ENCODE measurements around the gene DSCAML1. TPM values are rescaled to one million over a fixed set of nuclear protein-coding genes. Genes with fewer than 3 reads are reported as not detected.

The DSCAML1 gene
- total RNA-seq, 1 experiment from 2014 or later = 0.90 TPM

DNA sequence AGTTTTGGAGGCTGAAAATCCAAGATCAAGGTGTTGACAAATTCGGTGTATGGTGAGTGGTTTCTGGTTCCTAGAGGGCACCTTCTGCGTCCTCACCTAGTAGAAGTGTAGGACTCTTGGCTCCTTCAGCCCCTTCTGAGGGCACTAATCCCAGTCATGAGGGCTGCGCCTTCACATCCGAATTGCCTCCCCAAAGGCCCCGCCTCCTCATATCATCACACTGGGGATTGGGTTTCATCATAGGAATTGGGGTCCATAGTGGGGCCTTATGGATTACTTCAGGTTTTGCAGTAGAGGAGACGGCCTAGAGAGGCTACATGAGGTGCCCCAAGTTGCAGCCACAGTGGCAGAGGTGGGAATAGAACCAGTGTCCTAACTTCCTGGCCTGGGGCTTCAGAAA, 382.3 kb downstream of the DSCAML1 start (continued):
- TF ChIP-seq, protein P1, sequence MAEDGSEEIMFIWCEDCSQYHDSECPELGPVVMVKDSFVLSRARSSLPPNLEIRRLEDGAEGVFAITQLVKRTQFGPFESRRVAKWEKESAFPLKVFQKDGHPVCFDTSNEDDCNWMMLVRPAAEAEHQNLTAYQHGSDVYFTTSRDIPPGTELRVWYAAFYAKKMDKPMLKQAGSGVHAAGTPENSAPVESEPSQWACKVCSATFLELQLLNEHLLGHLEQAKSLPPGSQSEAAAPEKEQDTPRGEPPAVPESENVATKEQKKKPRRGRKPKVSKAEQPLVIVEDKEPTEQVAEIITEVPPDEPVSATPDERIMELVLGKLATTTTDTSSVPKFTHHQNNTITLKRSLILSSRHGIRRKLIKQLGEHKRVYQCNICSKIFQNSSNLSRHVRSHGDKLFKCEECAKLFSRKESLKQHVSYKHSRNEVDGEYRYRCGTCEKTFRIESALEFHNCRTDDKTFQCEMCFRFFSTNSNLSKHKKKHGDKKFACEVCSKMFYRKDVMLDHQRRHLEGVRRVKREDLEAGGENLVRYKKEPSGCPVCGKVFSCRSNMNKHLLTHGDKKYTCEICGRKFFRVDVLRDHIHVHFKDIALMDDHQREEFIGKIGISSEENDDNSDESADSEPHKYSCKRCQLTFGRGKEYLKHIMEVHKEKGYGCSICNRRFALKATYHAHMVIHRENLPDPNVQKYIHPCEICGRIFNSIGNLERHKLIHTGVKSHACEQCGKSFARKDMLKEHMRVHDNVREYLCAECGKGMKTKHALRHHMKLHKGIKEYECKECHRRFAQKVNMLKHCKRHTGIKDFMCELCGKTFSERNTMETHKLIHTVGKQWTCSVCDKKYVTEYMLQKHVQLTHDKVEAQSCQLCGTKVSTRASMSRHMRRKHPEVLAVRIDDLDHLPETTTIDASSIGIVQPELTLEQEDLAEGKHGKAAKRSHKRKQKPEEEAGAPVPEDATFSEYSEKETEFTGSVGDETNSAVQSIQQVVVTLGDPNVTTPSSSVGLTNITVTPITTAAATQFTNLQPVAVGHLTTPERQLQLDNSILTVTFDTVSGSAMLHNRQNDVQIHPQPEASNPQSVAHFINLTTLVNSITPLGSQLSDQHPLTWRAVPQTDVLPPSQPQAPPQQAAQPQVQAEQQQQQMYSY (CRISPR knock-in tag; IDR thresholded peaks at IDR 0.05) = no peak
- TF ChIP-seq FOXK1 (CRISPR knock-in tag; IDR thresholded peaks at IDR 0.05) = no peak

DNA sequence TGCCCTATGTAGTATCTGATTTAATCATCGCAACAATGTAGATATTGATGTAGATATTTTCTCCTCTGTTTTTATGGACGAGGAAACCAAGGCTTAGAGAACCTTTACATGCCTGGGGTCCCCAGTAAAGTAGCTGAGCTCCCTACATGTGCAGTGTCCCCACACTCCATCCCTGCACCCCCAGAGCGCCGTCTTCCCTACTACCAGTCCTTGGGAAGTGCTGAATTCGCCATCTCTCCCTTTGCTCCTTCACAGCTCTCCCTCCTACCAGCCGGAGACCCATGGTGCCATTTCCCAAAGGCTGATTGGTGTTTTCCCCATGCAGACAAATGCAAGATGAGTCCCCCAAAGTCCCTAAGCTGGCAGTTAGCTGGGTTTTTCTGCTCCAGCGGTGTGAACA, 383.4 kb downstream of the DSCAML1 start:
- H3K4me3 Mint-ChIP-seq = no peak overlapping the region
- ATAC-seq (no peak), DNase-seq (ENCODE audit: low spot score) (no peak)
- H3K36me3 Mint-ChIP-seq = peaks cover 7% of the 10 kb centered on the region
- no peaks in the 10 kb centered on the region for H3K9me3 Mint-ChIP-seq
- ChIA-PET POLR2A (no interaction called here), CTCF (interaction anchor here (10.4 kb wide), 1 partner anchor 12 kb away, joined by 103 read pairs; no protein-coding TSS in a partner anchor)
- peaks cover 17% of the 10 kb centered on the region for H3K4me1 Mint-ChIP-seq
- no peaks in the 10 kb centered on the region for H3K27me3 Mint-ChIP-seq (ENCODE audit: low read depth)
- no peak for TF ChIP-seq JAZF1 (CRISPR knock-in tag; IDR thresholded peaks at IDR 0.05)
- no peak for TF ChIP-seq GTF2I (CRISPR knock-in tag; conservative IDR thresholded peaks at IDR 0.05)
- TF ChIP-seq FOXP1 (CRISPR knock-in tag; IDR thresholded peaks at IDR 0.05; ENCODE audit: borderline replicate concordance) = no peak
- H3K27ac Mint-ChIP-seq = no peak overlapping the region

DNA sequence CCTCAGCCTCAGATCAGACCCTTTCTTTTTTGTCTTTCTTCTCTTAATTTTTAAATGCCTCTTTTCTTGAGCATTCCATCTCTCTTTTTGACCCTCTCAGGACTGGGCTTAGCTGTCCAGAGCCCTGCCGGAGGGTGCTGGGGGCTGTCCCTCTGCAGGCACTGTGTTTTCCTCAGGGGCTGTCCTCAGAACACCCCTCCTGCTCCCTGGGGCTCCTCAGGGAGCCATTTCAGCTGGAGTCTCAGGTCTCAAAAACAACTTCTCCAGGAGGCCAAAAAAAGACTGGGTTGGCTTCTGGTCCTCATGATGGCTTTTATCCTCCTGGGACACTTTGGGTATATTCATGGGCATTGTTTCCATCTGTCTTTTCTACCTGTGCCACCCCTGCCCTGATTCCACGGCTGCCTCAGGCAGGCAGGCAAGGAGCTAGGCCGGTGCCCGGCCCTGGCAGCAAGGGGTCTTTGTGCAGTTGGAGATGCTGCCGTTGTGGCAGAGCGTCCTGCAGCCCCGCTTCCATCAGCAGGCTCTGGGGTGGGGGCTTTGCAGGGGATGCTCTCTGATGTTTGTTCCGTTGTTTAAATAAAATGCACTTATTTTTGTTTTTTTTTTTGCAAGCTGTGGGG, 384.3 kb downstream of the DSCAML1 start:
- ATAC-seq (no peak), DNase-seq (ENCODE audit: low spot score) (no peak)
- Mint-ChIP-seq H3K27me3 (ENCODE audit: low read depth) (no peaks in the 10 kb centered on the region), H3K4me1 (peaks cover 17% of the 10 kb centered on the region), H3K36me3 (peaks cover 15% of the 10 kb centered on the region), H3K9me3 (no peaks in the 10 kb centered on the region), H3K27ac (no peak overlapping the region), H3K4me3 (no peak overlapping the region)
- POLR2A ChIA-PET = no interaction called here
- CTCF ChIA-PET = interaction anchor here (10.4 kb wide), 1 partner anchor 13 kb away, joined by 103 read pairs; no protein-coding TSS in a partner anchor
- TF ChIP-seq, protein P2, sequence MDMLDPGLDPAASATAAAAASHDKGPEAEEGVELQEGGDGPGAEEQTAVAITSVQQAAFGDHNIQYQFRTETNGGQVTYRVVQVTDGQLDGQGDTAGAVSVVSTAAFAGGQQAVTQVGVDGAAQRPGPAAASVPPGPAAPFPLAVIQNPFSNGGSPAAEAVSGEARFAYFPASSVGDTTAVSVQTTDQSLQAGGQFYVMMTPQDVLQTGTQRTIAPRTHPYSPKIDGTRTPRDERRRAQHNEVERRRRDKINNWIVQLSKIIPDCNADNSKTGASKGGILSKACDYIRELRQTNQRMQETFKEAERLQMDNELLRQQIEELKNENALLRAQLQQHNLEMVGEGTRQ (CRISPR knock-in tag; IDR thresholded peaks at IDR 0.05) = no peak
- TF ChIP-seq, protein P3, sequence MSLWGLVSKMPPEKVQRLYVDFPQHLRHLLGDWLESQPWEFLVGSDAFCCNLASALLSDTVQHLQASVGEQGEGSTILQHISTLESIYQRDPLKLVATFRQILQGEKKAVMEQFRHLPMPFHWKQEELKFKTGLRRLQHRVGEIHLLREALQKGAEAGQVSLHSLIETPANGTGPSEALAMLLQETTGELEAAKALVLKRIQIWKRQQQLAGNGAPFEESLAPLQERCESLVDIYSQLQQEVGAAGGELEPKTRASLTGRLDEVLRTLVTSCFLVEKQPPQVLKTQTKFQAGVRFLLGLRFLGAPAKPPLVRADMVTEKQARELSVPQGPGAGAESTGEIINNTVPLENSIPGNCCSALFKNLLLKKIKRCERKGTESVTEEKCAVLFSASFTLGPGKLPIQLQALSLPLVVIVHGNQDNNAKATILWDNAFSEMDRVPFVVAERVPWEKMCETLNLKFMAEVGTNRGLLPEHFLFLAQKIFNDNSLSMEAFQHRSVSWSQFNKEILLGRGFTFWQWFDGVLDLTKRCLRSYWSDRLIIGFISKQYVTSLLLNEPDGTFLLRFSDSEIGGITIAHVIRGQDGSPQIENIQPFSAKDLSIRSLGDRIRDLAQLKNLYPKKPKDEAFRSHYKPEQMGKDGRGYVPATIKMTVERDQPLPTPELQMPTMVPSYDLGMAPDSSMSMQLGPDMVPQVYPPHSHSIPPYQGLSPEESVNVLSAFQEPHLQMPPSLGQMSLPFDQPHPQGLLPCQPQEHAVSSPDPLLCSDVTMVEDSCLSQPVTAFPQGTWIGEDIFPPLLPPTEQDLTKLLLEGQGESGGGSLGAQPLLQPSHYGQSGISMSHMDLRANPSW (CRISPR knock-in tag; conservative IDR thresholded peaks at IDR 0.05; ENCODE audit: low read depth) = no peak
- TF ChIP-seq OVOL2 (CRISPR knock-in tag; IDR thresholded peaks at IDR 0.05; ENCODE audit: borderline replicate concordance) = no peak
- TF ChIP-seq, protein P4, sequence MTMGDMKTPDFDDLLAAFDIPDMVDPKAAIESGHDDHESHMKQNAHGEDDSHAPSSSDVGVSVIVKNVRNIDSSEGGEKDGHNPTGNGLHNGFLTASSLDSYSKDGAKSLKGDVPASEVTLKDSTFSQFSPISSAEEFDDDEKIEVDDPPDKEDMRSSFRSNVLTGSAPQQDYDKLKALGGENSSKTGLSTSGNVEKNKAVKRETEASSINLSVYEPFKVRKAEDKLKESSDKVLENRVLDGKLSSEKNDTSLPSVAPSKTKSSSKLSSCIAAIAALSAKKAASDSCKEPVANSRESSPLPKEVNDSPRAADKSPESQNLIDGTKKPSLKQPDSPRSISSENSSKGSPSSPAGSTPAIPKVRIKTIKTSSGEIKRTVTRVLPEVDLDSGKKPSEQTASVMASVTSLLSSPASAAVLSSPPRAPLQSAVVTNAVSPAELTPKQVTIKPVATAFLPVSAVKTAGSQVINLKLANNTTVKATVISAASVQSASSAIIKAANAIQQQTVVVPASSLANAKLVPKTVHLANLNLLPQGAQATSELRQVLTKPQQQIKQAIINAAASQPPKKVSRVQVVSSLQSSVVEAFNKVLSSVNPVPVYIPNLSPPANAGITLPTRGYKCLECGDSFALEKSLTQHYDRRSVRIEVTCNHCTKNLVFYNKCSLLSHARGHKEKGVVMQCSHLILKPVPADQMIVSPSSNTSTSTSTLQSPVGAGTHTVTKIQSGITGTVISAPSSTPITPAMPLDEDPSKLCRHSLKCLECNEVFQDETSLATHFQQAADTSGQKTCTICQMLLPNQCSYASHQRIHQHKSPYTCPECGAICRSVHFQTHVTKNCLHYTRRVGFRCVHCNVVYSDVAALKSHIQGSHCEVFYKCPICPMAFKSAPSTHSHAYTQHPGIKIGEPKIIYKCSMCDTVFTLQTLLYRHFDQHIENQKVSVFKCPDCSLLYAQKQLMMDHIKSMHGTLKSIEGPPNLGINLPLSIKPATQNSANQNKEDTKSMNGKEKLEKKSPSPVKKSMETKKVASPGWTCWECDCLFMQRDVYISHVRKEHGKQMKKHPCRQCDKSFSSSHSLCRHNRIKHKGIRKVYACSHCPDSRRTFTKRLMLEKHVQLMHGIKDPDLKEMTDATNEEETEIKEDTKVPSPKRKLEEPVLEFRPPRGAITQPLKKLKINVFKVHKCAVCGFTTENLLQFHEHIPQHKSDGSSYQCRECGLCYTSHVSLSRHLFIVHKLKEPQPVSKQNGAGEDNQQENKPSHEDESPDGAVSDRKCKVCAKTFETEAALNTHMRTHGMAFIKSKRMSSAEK (CRISPR knock-in tag; IDR thresholded peaks at IDR 0.05; ENCODE audit: borderline replicate concordance) = no peak
- TF ChIP-seq KAT7 (CRISPR knock-in tag; IDR thresholded peaks at IDR 0.05; ENCODE audit: borderline replicate concordance) = no peak
- no peak for TF ChIP-seq TEAD4 (CRISPR knock-in tag; IDR thresholded peaks at IDR 0.05)
- no peak for TF ChIP-seq FOXK1 (CRISPR knock-in tag; IDR thresholded peaks at IDR 0.05)
- TF ChIP-seq, protein P5, sequence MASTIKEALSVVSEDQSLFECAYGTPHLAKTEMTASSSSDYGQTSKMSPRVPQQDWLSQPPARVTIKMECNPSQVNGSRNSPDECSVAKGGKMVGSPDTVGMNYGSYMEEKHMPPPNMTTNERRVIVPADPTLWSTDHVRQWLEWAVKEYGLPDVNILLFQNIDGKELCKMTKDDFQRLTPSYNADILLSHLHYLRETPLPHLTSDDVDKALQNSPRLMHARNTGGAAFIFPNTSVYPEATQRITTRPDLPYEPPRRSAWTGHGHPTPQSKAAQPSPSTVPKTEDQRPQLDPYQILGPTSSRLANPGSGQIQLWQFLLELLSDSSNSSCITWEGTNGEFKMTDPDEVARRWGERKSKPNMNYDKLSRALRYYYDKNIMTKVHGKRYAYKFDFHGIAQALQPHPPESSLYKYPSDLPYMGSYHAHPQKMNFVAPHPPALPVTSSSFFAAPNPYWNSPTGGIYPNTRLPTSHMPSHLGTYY (CRISPR knock-in tag; IDR thresholded peaks at IDR 0.05) = no peak
- TF ChIP-seq SOX15 (CRISPR knock-in tag; IDR thresholded peaks at IDR 0.05) = no peak
- TF ChIP-seq ZNF317 (CRISPR knock-in tag; IDR thresholded peaks at IDR 0.05; ENCODE audit: borderline replicate concordance, low read depth) = no peak
- TF ChIP-seq, protein P1 (CRISPR knock-in tag; IDR thresholded peaks at IDR 0.05) = no peak
